BE2C (cell line): ENCODE results near the gene SESN2.

Experiments used
- DNase-seq: peaks from one replicate; pipeline ENCODE4 v3.0.0-alpha.2; 2020
- H3K27me3 ChIP-seq: fragments of 250-450 bp; sonication (Bioruptor Pico); 2 replicates; pipeline ENCODE4 v1.5.1; 2020; ENCODE audit warnings: mild to moderate bottlenecking
- H3K36me3 ChIP-seq: fragments of 250-450 bp; sonication (Bioruptor Pico); 2 replicates; pipeline ENCODE4 v1.5.1; 2020; ENCODE audit warnings: mild to moderate bottlenecking
- H3K4me1 ChIP-seq: fragments of 250-450 bp; sonication (Bioruptor Pico); 2 replicates; pipeline ENCODE4 v1.5.1; 2020
- H3K4me3 ChIP-seq: 2 replicates; pipeline ENCODE4 v1.5.1; 2011; ENCODE audit warnings: low read depth, low read length
- H3K9me3 ChIP-seq: fragments of 250-450 bp; sonication (Bioruptor Pico); 2 replicates; pipeline ENCODE4 v1.5.1; 2020
- CTCF ChIP-seq: IDR thresholded peaks from 2 replicates; pipeline ENCODE4 v1.5.1; 2012; ENCODE audit warnings: mild to moderate bottlenecking, low read depth, low read length

Gene SESN2

GRCh38 chr1:28241638-28242241 is 17.6 kb upstream of the SESN2 start:
- Histone ChIP-seq H3K4me1 (no peaks in the 10 kb centered on the region), H3K4me3 (no peak overlapping the region), H3K27me3 (no peaks in the 10 kb centered on the region), H3K9me3 (no peaks in the 10 kb centered on the region), H3K36me3 (no peaks in the 10 kb centered on the region; the same call in 1 of the 2 replicates)
- no peak for TF ChIP-seq CTCF
- DNase-seq, result no peak

- peaks cover 6% of the 10 kb centered on the region for H3K4me1 ChIP-seq
- H3K27me3 ChIP-seq, result no peaks in the 10 kb centered on the region
- TF ChIP-seq CTCF, result no peak
- H3K4me3 ChIP-seq, result no peak overlapping the region
- H3K9me3 ChIP-seq, result no peaks in the 10 kb centered on the region
- DNase-seq, result no peak
- H3K36me3 ChIP-seq, result no peaks in the 10 kb centered on the region
Measured at GRCh38 chr1:28243685-28244311, 15.5 kb upstream of the SESN2 start.

GRCh38 chr1:28244549-28245251 is 14.6 kb upstream of the SESN2 start:
- Histone ChIP-seq H3K9me3 (no peaks in the 10 kb centered on the region), H3K27me3 (no peaks in the 10 kb centered on the region), H3K36me3 (no peaks in the 10 kb centered on the region), H3K4me1 (peaks cover 6% of the 10 kb centered on the region), H3K4me3 (no peak overlapping the region)
- TF ChIP-seq CTCF, result no peak
- no peak for DNase-seq

GRCh38 chr1:28246427-28246832 is 12.9 kb upstream of the SESN2 start:
- Histone ChIP-seq H3K36me3 (no peaks in the 10 kb centered on the region), H3K4me1 (peaks cover 6% of the 10 kb centered on the region), H3K4me3 (peak overlapping the region; percentile 56), H3K27me3 (no peaks in the 10 kb centered on the region), H3K9me3 (no peaks in the 10 kb centered on the region)
- TF ChIP-seq CTCF, result no peak
- no peak for DNase-seq

GRCh38 chr1:28247612-28248272 is 11.6 kb upstream of the SESN2 start:
- Histone ChIP-seq H3K4me3 (peak overlapping the region; percentile 41), H3K4me1 (peaks cover 6% of the 10 kb centered on the region)
- no peak for TF ChIP-seq CTCF

More at GRCh38 chr1:28247612-28248272, 11.6 kb upstream of the SESN2 start:
- Histone ChIP-seq H3K9me3 (no peaks in the 10 kb centered on the region), H3K36me3 (no peaks in the 10 kb centered on the region), H3K27me3 (no peaks in the 10 kb centered on the region)
- no peak for DNase-seq
